HG02759 (cell line): ENCODE measurements around the gene SHLD2.
"Not testable (repeated sequence)": the region's sequence is repeated elsewhere in the genome, so short reads cannot be mapped to it uniquely, and the experiment has no call there.

ENCODE experiments used
- ATAC-seq: cut with Tn5 transposase; IDR thresholded peaks from one replicate; pipeline ENCODE4 v1.9.1; 2021; ENCODE audit warnings: mild to moderate bottlenecking, moderate library complexity; ENCODE audit not compliant: unreplicated experiment

SHLD2 gene

GRCh38 chr10:87210309-87210708, 115.3 kb downstream of the SHLD2 start:
- ATAC-seq, result not testable (repeated sequence)

GRCh38 chr10:87211848-87212247, 116.8 kb downstream of the SHLD2 start:
- ATAC-seq, result not testable (repeated sequence)

DNA sequence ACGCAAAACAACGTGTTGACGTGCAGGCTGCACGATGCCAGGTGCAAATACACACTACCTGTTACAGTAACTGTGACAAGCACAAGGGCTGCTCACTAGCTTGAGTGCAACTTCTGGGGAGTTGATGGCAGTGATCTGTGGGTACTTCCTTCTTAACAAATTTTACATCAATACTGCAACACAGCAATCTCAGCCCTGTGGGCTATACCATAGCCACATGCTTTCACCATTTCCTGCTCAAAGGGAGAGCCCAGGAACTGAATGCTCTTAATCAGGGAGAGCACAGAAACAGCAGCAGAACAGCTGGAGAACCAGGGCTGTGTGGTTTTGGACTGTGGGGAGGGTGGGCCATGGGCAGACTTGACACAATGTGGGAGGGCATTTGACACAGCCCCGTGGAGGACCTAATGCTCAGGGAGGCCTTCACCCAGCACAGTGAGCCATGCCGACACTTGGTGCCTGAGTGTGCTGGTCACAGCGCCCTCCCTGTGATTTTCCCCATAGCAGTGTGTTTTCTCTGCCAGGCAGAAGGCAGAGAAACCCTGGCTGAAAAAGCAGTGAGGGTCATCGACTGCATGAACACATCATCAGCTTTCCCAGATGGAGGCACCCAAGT, 118.3 kb downstream of the SHLD2 start:
- ATAC-seq, result not testable (repeated sequence)

GRCh38 chr10:87213806-87214205, 118.8 kb downstream of the SHLD2 start:
- not testable (repeated sequence) for ATAC-seq

DNA sequence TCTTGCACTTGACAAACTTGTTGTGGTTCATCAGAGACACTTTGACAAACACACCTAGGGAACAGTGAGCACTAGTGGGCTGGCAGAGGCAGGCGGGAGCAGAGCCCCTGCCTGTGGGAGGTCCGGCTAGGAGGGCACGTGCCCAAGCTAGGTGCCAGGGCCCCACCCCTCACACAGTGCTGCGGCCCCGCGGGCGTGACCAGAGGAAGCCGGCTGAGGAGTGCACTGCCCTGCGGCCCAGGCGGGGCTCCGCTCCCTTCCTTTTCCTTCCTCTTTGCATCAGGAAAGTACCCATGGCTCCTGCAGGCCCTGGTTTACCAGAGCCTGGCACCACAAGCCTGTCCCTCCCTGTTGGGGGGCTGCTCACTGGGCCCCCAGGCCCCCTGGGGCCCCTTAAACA, 121.1 kb downstream of the SHLD2 start:
- ATAC-seq, result not testable (repeated sequence)

GRCh38 chr10:87219370-87219769, 124.4 kb downstream of the SHLD2 start:
- not testable (repeated sequence) for ATAC-seq

DNA sequence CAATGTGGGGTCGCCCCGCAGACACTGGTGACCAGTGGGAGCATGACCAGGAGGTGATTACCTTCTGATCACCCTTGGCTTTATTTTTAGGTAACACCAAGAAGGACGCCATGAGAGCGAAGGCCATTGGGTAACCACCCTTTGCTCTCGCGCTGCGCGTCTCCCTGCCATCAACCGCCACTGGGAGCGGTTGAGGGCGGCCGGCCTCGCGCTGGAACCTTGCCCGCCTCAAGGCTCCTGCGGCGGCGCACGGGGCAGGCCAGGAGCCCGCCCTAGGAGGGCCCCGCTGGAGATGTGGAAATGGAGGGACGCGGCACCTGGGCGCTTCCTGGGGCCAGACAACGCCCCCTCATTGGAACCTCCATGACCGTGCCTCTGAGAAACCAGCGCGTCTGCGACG, 127.8 kb downstream of the SHLD2 start:
- ATAC-seq, result not testable (repeated sequence)

GRCh38 chr10:87225148-87225547, 130.1 kb downstream of the SHLD2 start, which contains the start of gene NUTM2A:
TSS of gene NUTM2A (plus strand) at chr10:87225448. CDS start at chr10:87225831, 383 bp downstream.
- not testable (repeated sequence) for ATAC-seq

GRCh38 chr10:87228247-87228646, 133.2 kb downstream of the SHLD2 start:
- ATAC-seq, result not testable (repeated sequence)

DNA sequence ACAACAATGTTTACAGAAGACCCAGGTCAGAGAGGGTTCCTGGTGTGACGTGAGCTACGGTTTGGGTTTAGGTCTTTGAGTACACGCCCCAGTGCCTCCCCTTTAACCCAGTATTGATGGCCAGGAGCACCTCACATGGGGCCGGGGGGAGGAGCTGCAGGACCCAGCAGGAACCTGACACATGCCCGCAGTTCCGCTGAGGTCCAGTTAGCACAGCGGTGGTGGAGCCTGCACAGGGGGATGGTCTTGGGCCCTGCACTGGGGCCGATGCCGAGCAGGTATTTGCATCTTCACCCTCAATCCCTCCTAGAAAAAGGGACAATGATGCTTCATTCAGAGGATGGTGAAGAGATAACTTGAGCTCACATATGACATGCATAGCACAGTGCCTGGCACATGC, 134.2 kb downstream of the SHLD2 start:
- ATAC-seq, result not testable (repeated sequence)

DNA sequence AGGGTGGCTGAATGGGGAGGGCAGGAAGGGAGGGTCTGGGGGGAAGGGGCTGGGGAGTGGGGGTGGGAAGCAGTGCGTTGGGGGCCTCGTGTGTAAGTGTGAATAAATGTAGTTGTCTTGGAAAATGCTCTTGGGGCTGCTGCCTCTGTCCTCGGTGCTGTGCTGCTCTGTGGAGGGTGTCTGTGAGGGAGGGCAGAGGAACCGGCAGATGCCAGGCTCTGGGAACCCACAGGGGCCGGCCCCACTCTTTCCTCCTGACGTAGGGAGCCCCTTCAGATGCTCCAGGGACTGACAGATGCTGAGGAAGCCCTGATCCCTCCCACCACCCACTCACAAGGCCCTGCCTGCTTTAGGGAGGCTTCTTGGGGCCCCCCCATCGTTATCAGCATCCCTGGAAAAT, 139.8 kb downstream of the SHLD2 start:
- ATAC-seq, result not testable (repeated sequence)

DNA sequence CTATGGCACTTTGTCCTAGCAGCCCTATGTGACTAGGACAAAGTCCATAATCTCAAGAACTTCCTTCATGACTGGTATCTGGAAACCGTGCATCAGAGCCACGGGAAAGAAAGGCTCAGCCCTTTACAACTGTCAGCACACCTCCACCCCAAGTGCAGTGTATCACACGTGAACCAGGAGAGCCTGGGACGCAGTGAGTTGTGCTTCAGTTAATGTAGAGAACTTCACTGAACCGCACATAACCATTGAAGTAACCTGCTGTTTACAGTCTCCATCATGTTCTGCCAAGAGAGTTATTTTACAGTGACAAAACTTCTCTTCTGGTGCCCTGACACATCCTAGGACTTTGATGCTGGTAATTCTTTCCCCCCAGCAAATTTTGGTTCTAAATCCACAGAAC, 142.2 kb downstream of the SHLD2 start:
- not testable (repeated sequence) for ATAC-seq

DNA sequence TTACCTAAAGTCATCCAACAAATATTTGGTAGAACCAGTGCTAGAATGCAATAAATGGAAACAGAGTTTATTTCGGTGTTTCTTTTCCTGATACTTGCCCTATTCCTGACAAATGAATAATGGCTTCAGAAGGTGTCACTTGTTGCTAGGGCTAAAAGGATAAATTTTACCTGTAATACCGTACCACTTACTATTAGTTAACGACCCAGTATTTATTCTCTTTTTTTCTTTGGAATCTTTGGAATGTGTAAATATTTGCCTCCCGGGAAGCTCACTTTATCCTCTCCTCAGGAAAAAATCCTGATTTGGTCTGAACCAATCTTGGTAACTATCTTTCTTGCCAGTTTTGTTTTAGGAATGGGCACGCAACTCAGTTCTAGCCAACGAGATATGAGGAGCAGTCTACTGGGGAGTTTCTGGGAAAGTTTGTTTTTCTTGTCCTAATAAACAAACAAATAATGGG, 144.4 kb downstream of the SHLD2 start:
- ATAC-seq, result not testable (repeated sequence)
